GM23338 (cell line): Measurements from ENCODE around the gene TMEM51. TPM values are rescaled to one million over a fixed set of nuclear protein-coding genes. Genes with fewer than 3 reads are reported as not detected.

ENCODE experiments used
- ATAC-seq: fragments of 200-7000 bp; cut with Tn5 transposase; 3 replicates; pipeline ENCODE4 v1.9.1; 2020
- DNase-seq: peaks from one replicate; pipeline ENCODE4 v3.0.0-alpha.2; 2015; ENCODE audit warnings: low spot score
- H2AFZ ChIP-seq: fragments of 200-600 bp; sonication (generic); 2 replicates; pipeline ENCODE4 v1.8.0; 2016; ENCODE audit warnings: antibody characterized with exemption, mild to moderate bottlenecking, moderate library complexity
- H3F3A ChIP-seq: fragments of 200-600 bp; sonication (generic); replicated peaks from 2 replicates; pipeline ENCODE4 v1.8.0; 2017; ENCODE audit warnings: antibody characterized with exemption, mixed run types, low read depth
- H3K27ac ChIP-seq: fragments of 200-600 bp; sonication (generic); 2 replicates; pipeline ENCODE4 v1.6.1; 2016; ENCODE audit warnings: low read depth
- H3K27me3 ChIP-seq: fragments of 200-600 bp; sonication (generic); 2 replicates; pipeline ENCODE4 v1.8.0; 2016; ENCODE audit warnings: mild to moderate bottlenecking, mixed run types, moderate library complexity; ENCODE audit not compliant: insufficient read depth
- H3K36me3 ChIP-seq: fragments of 200-600 bp; sonication (generic); 2 replicates; pipeline ENCODE4 v1.8.0; 2016; ENCODE audit warnings: mild to moderate bottlenecking; ENCODE audit not compliant: insufficient read depth
- H3K4me1 ChIP-seq: fragments of 200-600 bp; sonication (generic); 2 replicates; pipeline ENCODE4 v1.8.0; 2016; ENCODE audit warnings: mild to moderate bottlenecking, moderate library complexity; ENCODE audit not compliant: insufficient read depth
- H3K4me2 ChIP-seq: fragments of 200-600 bp; sonication (generic); 2 replicates; pipeline ENCODE4 v1.7.1; 2017; ENCODE audit warnings: mixed run types
- H3K4me3 ChIP-seq: fragments of 200-600 bp; sonication (generic); 2 replicates; pipeline ENCODE4 v1.6.1; 2016; ENCODE audit warnings: mixed run types
- H3K79me2 ChIP-seq: fragments of 200-600 bp; sonication (generic); replicated peaks from 2 replicates; pipeline ENCODE4 v1.8.0; 2017; ENCODE audit warnings: mild to moderate bottlenecking; ENCODE audit not compliant: insufficient read depth
- H3K9me2 ChIP-seq: fragments of 200-600 bp; sonication (generic); 2 replicates; pipeline ENCODE4 v1.8.0; 2017; ENCODE audit not compliant: insufficient read depth
- H4K20me1 ChIP-seq: fragments of 200-600 bp; sonication (generic); replicated peaks from 2 replicates; pipeline ENCODE4 v1.8.0; 2017; ENCODE audit warnings: mild to moderate bottlenecking; ENCODE audit not compliant: insufficient read depth
- H3K27ac Mint-ChIP-seq: 2 replicates; pipeline ENCODE4 v1.8.0; 2020; ENCODE audit warnings: inconsistent platforms, mild to moderate bottlenecking, moderate library complexity, mixed read lengths
- H3K27me3 Mint-ChIP-seq: 3 replicates; pipeline ENCODE4 v1.8.0; 2022; ENCODE audit warnings: low read depth, mild to moderate bottlenecking, moderate library complexity, mixed read lengths, inconsistent platforms; ENCODE audit not compliant: insufficient read depth, poor library complexity
- H3K36me3 Mint-ChIP-seq: 3 replicates; pipeline ENCODE4 v1.8.0; 2021; ENCODE audit warnings: low read depth, mild to moderate bottlenecking, inconsistent platforms, moderate library complexity, mixed read lengths
- H3K4me1 Mint-ChIP-seq: 3 replicates; pipeline ENCODE4 v1.8.0; 2020; ENCODE audit warnings: mild to moderate bottlenecking, inconsistent platforms, mixed read lengths
- H3K4me3 Mint-ChIP-seq: 3 replicates; pipeline ENCODE4 v1.8.0; 2021; ENCODE audit warnings: moderate library complexity, mild to moderate bottlenecking, inconsistent platforms, mixed read lengths
- H3K9me3 Mint-ChIP-seq: 3 replicates; pipeline ENCODE4 v1.8.0; 2020; ENCODE audit warnings: moderate library complexity, mild to moderate bottlenecking, inconsistent platforms, mixed read lengths
- CREB1 ChIP-seq: fragments of 250-450 bp; sonication (Bioruptor Pico); IDR thresholded peaks from 2 replicates; pipeline ENCODE4 v1.5.0; 2020; ENCODE audit warnings: low read depth, mild to moderate bottlenecking, moderate library complexity
- ZNF331 ChIP-seq: fragments of 250-450 bp; sonication (Bioruptor Pico); IDR thresholded peaks from 2 replicates; pipeline ENCODE4 v1.5.0; 2020; ENCODE audit warnings: low read depth, mild to moderate bottlenecking, moderate library complexity
- polyA plus RNA-seq: library from polyadenylated mRNA; unstranded; fragments of >200 nt; fragmentation: Nextera tagmentation; extraction: Ambion mirVana; gene quantifications from 2 replicates; pipeline ENCODE4 v1.2.1, GENCODE V29; 2016
- total RNA-seq: library from RNA; depleted of rRNA; stranded (reverse); fragments of >200 nt; shearing (Covaris generic); gene quantifications from 2 replicates; pipeline ENCODE4 v1.2.3, GENCODE V29; 2014
- TF ChIP-seq, protein P1 (sequence below): fragments of 250-450 bp; sonication (Bioruptor Pico); IDR thresholded peaks from 2 replicates; pipeline ENCODE4 v1.5.0; 2020; ENCODE audit warnings: mild to moderate bottlenecking, moderate library complexity
- TF ChIP-seq, protein P2 (sequence below), 2 experiments: fragments of 200-600 bp in 1 of 2; sonication (generic) in 1 of 2; conservative IDR thresholded peaks; 2 replicates each; pipeline versions ENCODE4 v1.5.1 to v1.6.1; 2016 to 2017; ENCODE audit warnings: antibody characterized with exemption in 2 of 2, low read depth in 2 of 2, mild to moderate bottlenecking in 2 of 2, moderate library complexity in 1 of 2

Gene TMEM51
- total and polyA plus RNA-seq, 2 experiments from 2014 or later, result 4.0 to 5.2 TPM

DNA sequence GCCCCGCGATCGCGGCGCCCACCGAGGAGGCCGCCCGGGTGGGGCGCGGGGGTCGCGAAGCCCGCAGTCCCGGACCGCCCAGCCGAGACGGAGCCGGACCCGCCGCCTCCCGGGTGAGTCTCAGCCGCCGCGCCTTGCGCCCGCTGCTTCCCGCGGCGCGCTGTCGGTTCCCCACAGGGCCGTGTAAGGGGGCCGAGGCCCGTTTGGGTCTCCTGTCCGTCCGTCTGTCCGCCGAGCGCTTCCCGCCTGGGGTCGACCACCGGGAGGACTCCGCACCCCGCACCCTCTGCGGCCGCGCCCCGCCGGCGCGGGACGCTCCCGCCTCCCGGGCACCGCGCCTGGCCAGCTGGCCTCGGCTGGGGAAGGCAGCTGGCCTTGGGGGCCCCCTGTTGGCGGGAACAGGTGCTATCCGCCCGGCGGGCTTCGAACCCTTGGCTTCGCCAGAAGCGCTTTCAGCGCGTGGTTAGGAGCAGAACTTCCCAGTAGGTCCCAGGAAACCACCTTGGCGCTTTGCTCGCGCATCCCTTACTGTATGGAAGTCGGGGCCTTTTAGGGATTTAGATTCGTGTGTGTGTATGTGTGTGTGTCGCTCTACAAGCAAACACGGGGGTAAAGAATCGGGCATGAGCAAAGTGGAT lies 414 bp downstream of the TMEM51 start:
- peak overlapping the region; percentile 77 for H3K4me3 Mint-ChIP-seq
- Histone ChIP-seq H3K4me2 (peak overlapping the region; percentile 92), H3K27me3 (peaks cover 35% of the 10 kb centered on the region), H2AFZ (peak overlapping the region; percentile 66; the same call in 1 of the 2 replicates), H3K27ac (no peak overlapping the region), H3K79me2 (peaks cover 6% of the 10 kb centered on the region), H3F3A (no peaks in the 10 kb centered on the region), H3K4me3 (peak overlapping the region; percentile 87), H3K36me3 (no peaks in the 10 kb centered on the region), H3K4me1 (peaks cover 5% of the 10 kb centered on the region; the same call in 1 of the 2 replicates), H4K20me1 (peaks cover 10% of the 10 kb centered on the region), H3K9me2 (no peaks in the 10 kb centered on the region)
- peaks cover 29% of the 10 kb centered on the region for H3K27me3 Mint-ChIP-seq
- H3K36me3 Mint-ChIP-seq, result no peaks in the 10 kb centered on the region
- H3K27ac Mint-ChIP-seq, result no peak overlapping the region
- peak; percentile 81 for DNase-seq
- H3K9me3 Mint-ChIP-seq, result no peaks in the 10 kb centered on the region
- ATAC-seq, result peak; percentile 47
- TF ChIP-seq, protein P1, sequence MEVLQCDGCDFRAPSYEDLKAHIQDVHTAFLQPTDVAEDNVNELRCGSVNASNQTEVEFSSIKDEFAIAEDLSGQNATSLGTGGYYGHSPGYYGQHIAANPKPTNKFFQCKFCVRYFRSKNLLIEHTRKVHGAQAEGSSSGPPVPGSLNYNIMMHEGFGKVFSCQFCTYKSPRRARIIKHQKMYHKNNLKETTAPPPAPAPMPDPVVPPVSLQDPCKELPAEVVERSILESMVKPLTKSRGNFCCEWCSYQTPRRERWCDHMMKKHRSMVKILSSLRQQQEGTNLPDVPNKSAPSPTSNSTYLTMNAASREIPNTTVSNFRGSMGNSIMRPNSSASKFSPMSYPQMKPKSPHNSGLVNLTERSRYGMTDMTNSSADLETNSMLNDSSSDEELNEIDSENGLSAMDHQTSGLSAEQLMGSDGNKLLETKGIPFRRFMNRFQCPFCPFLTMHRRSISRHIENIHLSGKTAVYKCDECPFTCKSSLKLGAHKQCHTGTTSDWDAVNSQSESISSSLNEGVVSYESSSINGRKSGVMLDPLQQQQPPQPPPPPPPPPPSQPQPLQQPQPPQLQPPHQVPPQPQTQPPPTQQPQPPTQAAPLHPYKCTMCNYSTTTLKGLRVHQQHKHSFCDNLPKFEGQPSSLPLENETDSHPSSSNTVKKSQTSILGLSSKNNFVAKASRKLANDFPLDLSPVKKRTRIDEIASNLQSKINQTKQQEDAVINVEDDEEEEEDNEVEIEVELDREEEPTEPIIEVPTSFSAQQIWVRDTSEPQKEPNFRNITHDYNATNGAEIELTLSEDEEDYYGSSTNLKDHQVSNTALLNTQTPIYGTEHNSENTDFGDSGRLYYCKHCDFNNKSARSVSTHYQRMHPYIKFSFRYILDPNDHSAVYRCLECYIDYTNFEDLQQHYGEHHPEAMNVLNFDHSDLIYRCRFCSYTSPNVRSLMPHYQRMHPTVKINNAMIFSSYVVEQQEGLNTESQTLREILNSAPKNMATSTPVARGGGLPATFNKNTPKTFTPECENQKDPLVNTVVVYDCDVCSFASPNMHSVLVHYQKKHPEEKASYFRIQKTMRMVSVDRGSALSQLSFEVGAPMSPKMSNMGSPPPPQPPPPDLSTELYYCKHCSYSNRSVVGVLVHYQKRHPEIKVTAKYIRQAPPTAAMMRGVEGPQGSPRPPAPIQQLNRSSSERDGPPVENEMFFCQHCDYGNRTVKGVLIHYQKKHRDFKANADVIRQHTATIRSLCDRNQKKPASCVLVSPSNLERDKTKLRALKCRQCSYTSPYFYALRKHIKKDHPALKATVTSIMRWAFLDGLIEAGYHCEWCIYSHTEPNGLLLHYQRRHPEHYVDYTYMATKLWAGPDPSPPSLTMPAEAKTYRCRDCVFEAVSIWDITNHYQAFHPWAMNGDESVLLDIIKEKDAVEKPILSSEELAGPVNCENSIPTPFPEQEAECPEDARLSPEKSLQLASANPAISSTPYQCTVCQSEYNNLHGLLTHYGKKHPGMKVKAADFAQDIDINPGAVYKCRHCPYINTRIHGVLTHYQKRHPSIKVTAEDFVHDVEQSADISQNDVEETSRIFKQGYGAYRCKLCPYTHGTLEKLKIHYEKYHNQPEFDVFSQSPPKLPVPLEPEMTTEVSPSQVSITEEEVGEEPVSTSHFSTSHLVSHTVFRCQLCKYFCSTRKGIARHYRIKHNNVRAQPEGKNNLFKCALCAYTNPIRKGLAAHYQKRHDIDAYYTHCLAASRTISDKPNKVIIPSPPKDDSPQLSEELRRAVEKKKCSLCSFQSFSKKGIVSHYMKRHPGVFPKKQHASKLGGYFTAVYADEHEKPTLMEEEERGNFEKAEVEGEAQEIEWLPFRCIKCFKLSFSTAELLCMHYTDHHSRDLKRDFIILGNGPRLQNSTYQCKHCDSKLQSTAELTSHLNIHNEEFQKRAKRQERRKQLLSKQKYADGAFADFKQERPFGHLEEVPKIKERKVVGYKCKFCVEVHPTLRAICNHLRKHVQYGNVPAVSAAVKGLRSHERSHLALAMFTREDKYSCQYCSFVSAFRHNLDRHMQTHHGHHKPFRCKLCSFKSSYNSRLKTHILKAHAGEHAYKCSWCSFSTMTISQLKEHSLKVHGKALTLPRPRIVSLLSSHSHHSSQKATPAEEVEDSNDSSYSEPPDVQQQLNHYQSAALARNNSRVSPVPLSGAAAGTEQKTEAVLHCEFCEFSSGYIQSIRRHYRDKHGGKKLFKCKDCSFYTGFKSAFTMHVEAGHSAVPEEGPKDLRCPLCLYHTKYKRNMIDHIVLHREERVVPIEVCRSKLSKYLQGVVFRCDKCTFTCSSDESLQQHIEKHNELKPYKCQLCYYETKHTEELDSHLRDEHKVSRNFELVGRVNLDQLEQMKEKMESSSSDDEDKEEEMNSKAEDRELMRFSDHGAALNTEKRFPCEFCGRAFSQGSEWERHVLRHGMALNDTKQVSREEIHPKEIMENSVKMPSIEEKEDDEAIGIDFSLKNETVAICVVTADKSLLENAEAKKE, result no peak
- TF ChIP-seq CREB1 (CRISPR knock-in tag) (peak; percentile 33; the same call in 1 of the 2 replicates), ZNF331 (CRISPR knock-in tag) (no peak)
- TF ChIP-seq, protein P2, sequence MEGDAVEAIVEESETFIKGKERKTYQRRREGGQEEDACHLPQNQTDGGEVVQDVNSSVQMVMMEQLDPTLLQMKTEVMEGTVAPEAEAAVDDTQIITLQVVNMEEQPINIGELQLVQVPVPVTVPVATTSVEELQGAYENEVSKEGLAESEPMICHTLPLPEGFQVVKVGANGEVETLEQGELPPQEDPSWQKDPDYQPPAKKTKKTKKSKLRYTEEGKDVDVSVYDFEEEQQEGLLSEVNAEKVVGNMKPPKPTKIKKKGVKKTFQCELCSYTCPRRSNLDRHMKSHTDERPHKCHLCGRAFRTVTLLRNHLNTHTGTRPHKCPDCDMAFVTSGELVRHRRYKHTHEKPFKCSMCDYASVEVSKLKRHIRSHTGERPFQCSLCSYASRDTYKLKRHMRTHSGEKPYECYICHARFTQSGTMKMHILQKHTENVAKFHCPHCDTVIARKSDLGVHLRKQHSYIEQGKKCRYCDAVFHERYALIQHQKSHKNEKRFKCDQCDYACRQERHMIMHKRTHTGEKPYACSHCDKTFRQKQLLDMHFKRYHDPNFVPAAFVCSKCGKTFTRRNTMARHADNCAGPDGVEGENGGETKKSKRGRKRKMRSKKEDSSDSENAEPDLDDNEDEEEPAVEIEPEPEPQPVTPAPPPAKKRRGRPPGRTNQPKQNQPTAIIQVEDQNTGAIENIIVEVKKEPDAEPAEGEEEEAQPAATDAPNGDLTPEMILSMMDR (conservative IDR thresholded peaks at IDR 0.05; ENCODE audit: low read depth in 2 of 2), result peak; percentile 65 to 70
- H3K4me1 Mint-ChIP-seq, result peaks cover 52% of the 10 kb centered on the region
